Upper lobe of right lung (tissue), 1 donor: ENCODE measurements around the gene ARHGAP20. TPM values are rescaled to one million over a fixed set of nuclear protein-coding genes. Genes with fewer than 3 reads are reported as not detected.
A peak's percentile ranks its signal among the peaks of the same experiment; 100 is the strongest.

ENCODE experiments used
- ATAC-seq: fragments of 200-7000 bp; cut with Tn5 transposase; one replicate; pipeline ENCODE4 v1.9.1; 2020; ENCODE audit warnings: mild to moderate bottlenecking, moderate library complexity
- DNase-seq: peaks from one replicate; pipeline ENCODE4 v3.0.0-alpha.2; 2020
- H3K27ac ChIP-seq: fragments of 200-600 bp; one replicate; pipeline ENCODE4 v1.8.0; 2022
- H3K27me3 ChIP-seq: fragments of 200-600 bp; one replicate; pipeline ENCODE4 v1.8.0; 2022; ENCODE audit warnings: mild to moderate bottlenecking
- H3K36me3 ChIP-seq: fragments of 200-600 bp; one replicate; pipeline ENCODE4 v1.8.0; 2022
- H3K4me1 ChIP-seq: fragments of 200-600 bp; one replicate; pipeline ENCODE4 v1.8.0; 2022
- H3K4me3 ChIP-seq: fragments of 200-600 bp; one replicate; pipeline ENCODE4 v1.8.0; 2022; ENCODE audit warnings: mild to moderate bottlenecking
- H3K9me3 ChIP-seq: fragments of 200-600 bp; one replicate; pipeline ENCODE4 v1.8.0; 2022
- CTCF ChIP-seq: fragments of 200-600 bp; IDR thresholded peaks from one replicate; pipeline ENCODE4 v1.8.0; 2022; ENCODE audit warnings: antibody characterized with exemption
- intact Hi-C: fragments of 100-400 bp; cut with DNase I; formaldehyde crosslinking; loops from one replicate; pipeline ENCODE4 v1.11.0; 2022
- total RNA-seq: library from RNA; stranded (reverse); fragmentation: NEBNext Ultra II Directional; extraction: Animal tissue kit (Norgen Biotek cat#: 25700); gene quantifications from one replicate; pipeline ENCODE4 v1.2.1, GENCODE V29; 2021
- donor health status: DM: no; HTN: yes; CAD: no; lungs with severe emphysema.

The ARHGAP20 gene
- total RNA-seq, 1 donor from 2014 or later: 6.6 TPM

- Histone ChIP-seq H3K36me3 (no peaks in the 10 kb centered on the region), H3K4me1 (no peaks in the 10 kb centered on the region), H3K4me3 (no peak overlapping the region), H3K27me3 (no peaks in the 10 kb centered on the region), H3K9me3 (peaks cover 4% of the 10 kb centered on the region), H3K27ac (no peak overlapping the region)
- DNase-seq (no peak), ATAC-seq (no peak)
- TF ChIP-seq CTCF: no peak
- intact Hi-C loops: no loop called here
These were observed 56.3 kb downstream of the ARHGAP20 start for GRCh38 chr11:110655967-110656366.

- Histone ChIP-seq H3K9me3 (peaks cover 8% of the 10 kb centered on the region), H3K4me3 (no peak overlapping the region), H3K4me1 (no peaks in the 10 kb centered on the region), H3K27ac (no peak overlapping the region), H3K27me3 (no peaks in the 10 kb centered on the region), H3K36me3 (no peaks in the 10 kb centered on the region)
- DNase-seq (no peak), ATAC-seq (no peak)
- intact Hi-C loops: no loop called here
- TF ChIP-seq CTCF: no peak
These were observed 57.8 kb downstream of the ARHGAP20 start for GRCh38 chr11:110654456-110654855.

- Histone ChIP-seq H3K27me3 (no peaks in the 10 kb centered on the region), H3K9me3 (no peaks in the 10 kb centered on the region), H3K4me1 (no peaks in the 10 kb centered on the region), H3K4me3 (no peak overlapping the region), H3K27ac (no peak overlapping the region), H3K36me3 (no peaks in the 10 kb centered on the region)
- ATAC-seq (no peak), DNase-seq (no peak)
- TF ChIP-seq CTCF: no peak
- intact Hi-C loops: no loop called here
These were observed 67.0 kb downstream of the ARHGAP20 start for GRCh38 chr11:110645253-110645652.

- ATAC-seq (no peak), DNase-seq (no peak)
- H3K36me3 ChIP-seq: no peaks in the 10 kb centered on the region
- no peak overlapping the region for H3K4me3 ChIP-seq
- TF ChIP-seq CTCF: no peak
- no peaks in the 10 kb centered on the region for H3K27me3 ChIP-seq
- H3K4me1 ChIP-seq: no peaks in the 10 kb centered on the region
- intact Hi-C loops: no loop called here
- H3K27ac ChIP-seq: no peak overlapping the region
- H3K9me3 ChIP-seq: no peaks in the 10 kb centered on the region
These were observed 77.9 kb downstream of the ARHGAP20 start for GRCh38 chr11:110634370-110634769.

DNA sequence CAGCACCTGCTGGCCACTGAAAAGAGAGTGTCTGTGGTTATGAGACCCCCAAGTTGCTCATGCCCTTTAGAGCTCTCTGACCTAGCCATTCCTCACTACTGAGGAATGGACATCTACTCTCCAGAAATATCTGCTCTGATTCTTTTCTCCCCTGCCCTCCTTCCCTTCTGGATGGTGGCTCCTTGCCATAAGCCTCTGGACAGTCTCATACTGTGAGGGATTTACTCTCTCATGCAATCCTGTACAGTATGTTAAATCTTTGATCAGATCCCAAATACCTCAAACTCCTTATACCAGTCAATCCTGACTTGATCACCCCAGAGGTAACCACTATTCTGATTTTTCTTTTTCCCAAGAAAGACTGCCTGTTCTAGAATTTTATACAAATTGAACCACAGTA, 80.7 kb downstream of the ARHGAP20 start:
- Histone ChIP-seq H3K4me1 (no peaks in the 10 kb centered on the region), H3K27me3 (no peaks in the 10 kb centered on the region), H3K4me3 (no peak overlapping the region), H3K9me3 (no peaks in the 10 kb centered on the region), H3K36me3 (no peaks in the 10 kb centered on the region), H3K27ac (no peak overlapping the region)
- DNase-seq (no peak), ATAC-seq (no peak)
- no peak for TF ChIP-seq CTCF
- intact Hi-C loops: no loop called here

- TF ChIP-seq CTCF: no peak
- peak; percentile 93 for ATAC-seq
- no peaks in the 10 kb centered on the region for H3K27me3 ChIP-seq
- no peaks in the 10 kb centered on the region for H3K9me3 ChIP-seq
- intact Hi-C loops: no loop called here
- H3K4me1 ChIP-seq: no peaks in the 10 kb centered on the region
- H3K27ac ChIP-seq: no peak overlapping the region
- H3K4me3 ChIP-seq: no peak overlapping the region
- H3K36me3 ChIP-seq: no peaks in the 10 kb centered on the region
- peak; percentile 68 for DNase-seq
These were observed 82.6 kb downstream of the ARHGAP20 start for GRCh38 chr11:110629594-110629993.
